EH (cell line): Measurements from ENCODE around the gene BABAM2.
"Not testable (repeated sequence)": the region's sequence is repeated elsewhere in the genome, so short reads cannot be mapped to it uniquely, and the experiment has no call there.

Experiments
- DNase-seq: peaks from one replicate; pipeline ENCODE4 v3.0.0-alpha.2; 2015; ENCODE audit warnings: low read depth

BABAM2 gene

DNA sequence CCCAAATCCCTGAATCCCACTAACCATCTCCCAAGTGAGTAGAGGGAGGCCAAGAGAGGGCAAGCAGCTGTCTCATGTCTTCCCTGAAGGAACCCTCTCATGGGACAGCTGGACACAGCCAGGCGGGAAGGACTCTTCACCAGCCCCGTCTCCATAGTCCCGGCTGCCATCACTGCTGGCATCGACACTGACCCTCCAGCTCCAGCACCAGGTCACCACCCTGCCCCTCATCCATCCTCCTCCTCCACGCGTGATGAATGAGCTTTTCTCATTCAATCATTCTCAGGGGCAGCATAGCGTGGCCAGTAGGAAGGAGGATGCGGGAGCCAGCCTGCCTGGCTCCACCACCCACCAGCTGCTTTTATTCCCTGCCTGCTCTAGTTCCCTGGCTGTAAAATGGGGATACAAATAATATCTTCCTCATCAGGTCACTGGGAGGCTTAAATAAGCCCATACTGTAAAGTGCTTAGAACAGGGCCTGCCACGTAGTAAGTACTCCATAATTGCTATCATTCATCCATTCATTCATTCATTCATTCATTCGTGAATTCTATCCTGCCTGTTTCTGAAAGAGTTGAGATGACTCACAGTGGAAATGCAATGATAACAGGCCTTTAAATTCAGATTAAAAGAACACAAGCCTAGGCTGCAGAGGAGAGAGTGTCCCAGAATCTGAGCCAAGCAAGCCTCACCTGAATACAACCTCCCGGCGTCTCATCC, 471.6 kb downstream of the BABAM2 start:
- DNase-seq: no peak

- DNase-seq: no peak
Observed at GRCh38 chr2:28362991-28363521, 472.5 kb downstream of the BABAM2 start.

- no peak for DNase-seq
Observed at GRCh38 chr2:28363686-28364280, 473.3 kb downstream of the BABAM2 start.

GRCh38 chr2:28364610-28365009, 474.1 kb downstream of the BABAM2 start:
- DNase-seq: peak; percentile 71

DNA sequence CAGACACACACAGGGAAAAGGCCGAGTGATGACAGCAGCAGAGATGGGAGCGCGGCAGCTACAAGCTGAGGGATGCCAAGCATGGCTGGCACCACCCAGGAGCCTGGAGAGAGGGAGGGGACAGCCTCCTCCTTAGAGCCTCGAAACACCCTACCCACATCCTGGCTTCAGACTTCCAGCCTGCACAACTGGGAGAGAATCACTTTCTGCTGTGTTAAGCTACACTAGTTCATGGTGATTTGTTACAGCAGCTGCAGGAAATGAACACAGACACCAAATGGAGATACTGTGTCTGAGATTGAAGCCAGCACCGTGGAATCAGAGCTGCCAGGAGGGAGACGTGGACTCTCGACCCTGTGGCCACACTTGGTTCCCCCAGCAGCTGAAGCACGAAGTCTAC, 474.6 kb downstream of the BABAM2 start:
- DNase-seq: peak; percentile 12

DNA sequence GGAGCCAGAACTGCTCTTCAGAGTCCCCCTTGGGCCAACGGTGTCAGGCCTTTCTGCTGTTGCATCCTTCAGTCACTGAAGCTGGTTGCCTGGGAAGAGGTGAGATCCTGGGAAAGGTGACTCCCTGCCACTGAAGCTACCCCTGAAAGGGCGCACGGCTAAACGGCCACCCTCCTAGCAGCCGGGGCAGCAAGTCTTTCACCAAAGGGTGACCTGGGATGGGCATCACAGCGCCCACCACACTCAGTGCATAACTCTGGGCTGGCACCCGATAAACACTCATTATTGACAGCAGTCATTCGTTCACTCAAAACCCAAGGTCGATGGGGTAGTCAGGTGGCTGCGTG, 475.6 kb downstream of the BABAM2 start:
- no peak for DNase-seq

DNA sequence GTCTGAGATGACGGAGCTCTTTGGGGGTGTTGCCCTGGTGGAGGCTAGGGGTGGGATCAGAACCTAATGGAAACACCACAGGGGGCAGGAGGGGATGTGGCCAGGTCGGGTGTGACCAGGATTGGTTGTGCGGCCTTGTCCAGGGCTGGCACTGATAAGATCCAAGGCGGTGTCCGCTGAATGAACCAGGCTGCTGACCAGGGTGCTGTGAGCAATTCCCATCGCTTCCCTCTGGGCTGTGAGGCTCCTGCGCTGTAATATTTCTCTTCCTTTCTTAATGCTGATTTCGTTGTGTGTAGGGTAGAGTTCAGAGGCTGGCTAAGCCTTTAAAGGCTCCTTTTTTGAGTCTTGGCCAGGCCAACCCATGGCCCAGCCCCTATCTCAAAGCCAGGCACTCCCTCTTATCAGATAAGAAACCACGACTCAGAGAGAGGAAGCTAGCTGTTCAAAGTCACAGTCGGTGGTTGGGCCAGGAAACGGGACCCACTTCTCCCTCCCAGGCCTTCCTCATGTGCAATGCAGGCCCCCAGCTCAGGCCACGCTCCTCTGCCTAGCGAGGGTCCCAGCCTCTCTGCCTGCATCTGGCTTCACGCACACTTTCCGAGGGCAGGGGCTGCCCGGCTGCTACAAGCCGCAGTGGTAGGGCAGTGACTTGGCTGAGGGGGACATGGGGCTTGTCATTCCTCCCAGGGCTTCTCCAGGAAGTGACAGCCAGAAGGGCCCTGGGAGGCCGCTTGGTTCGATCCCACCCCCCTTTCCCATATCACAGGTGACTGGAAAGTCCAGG, 476.2 kb downstream of the BABAM2 start:
- DNase-seq: peak; percentile 55

DNA sequence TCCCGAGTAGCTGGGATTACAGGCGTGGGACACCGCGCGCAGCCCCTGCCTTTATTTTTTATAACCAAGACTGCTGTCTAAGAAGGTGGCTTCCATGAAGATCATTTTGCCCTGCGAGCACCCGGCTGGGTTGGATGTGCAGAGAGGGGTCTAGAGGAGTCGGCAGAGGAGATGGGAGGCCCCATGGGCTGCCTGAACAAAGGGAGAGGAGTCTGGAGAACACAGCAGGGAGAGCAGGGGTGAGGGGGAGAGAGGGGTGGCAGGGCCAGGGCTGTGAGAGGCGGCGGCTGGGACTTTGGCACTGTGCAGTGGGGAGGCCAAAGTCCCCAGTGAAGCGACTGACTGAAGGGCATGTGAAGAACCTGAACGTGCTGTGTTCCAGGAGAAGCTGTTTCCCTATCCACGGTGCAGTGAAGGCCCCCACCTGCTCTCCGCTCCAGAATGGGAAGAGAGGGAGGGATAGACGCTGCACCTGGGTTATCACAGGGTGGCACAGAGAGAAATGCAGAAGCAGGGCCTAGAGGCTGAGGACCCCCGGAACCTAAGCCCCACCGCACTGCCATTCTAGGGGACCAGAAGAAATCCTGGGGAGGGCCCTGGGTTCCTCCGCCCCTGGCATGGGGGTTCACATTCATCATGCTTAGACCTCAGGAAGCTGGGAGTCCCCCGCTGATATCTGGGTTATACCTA, 477.3 kb downstream of the BABAM2 start:
- DNase-seq: no peak

DNA sequence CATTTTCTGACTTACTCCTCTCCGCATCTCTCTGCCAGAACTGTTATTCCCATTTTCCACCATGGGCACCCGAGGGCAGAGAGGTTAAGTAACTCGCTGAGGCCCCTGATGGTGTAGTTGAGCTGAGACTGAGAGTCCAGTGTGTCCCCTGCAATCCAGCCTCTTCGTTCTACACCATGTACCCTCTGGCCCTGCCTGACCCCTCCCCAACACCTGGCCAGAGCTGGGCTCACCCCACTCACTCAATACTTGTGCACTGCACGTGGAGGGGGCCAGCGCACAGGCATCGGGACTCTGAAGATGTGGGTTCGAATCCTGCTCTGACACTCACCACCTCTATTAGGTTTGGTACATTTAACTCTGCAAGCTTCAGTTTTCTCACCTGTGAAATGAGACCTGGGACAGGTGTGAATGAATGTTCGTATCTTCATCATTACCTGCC, 477.8 kb downstream of the BABAM2 start:
- DNase-seq: no peak

DNA sequence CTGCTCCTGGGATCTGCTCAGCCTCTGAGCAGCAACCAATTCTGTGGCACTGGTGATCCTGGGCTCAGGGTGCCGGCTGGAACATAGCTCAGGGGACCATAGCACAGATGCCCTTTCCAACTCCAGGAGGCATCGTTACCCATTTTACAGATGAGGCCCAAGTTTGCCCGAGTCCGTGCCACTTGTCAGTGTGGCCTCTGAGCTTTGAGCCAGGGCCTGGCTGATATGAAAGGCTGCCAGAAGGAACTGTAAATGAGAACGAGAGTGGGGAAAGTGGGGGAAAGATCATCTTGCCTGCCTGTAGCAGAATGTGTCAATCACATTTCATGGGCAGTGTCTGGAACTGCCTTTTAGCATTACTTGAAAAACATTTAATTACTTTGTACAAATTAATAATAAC, 478.8 kb downstream of the BABAM2 start:
- DNase-seq: no peak

DNA sequence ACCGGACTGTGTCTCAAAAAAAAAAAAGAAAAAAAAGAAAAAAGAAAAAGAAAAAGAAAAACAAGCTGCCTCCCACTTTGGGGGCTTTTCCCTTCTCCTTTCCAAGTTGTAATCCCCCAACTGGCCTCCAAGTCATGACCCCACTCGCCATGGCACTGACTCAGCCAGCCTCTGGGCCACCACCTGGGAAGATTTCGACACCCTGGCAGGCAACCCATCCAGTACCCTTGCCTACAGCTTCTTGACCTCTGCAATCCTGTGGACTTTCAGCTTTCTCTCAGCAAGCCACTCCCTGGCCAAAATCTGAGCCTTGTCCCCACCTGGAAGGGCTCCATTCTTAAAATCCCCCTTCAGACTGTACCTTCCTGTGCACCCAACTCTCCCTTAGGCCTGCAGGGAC, 479.8 kb downstream of the BABAM2 start:
- DNase-seq: no peak

DNA sequence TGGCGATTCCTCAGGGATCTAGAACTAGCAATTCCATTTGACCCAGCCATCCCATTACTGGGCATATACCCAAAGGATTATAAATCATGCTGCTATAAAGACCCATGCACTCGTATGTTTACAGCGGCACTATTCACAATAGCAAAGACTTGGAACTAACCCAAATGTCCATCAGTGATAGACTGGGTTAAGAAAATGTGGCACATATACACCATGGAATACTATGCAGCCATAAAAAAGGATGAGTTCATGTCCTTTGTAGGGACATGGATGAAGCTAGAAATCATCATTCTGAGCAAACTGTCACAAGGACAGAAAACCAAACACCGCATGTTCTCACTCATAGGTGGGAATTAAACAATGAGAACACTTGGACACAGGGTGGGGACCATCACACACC, 481.2 kb downstream of the BABAM2 start:
- not testable (repeated sequence) for DNase-seq

- no peak for DNase-seq
Observed at GRCh38 chr2:28373854-28374253, 483.3 kb downstream of the BABAM2 start.

GRCh38 chr2:28374331-28374730, 483.8 kb downstream of the BABAM2 start:
- DNase-seq: no peak

- no peak for DNase-seq
Observed at GRCh38 chr2:28375236-28375635, 484.7 kb downstream of the BABAM2 start.

DNA sequence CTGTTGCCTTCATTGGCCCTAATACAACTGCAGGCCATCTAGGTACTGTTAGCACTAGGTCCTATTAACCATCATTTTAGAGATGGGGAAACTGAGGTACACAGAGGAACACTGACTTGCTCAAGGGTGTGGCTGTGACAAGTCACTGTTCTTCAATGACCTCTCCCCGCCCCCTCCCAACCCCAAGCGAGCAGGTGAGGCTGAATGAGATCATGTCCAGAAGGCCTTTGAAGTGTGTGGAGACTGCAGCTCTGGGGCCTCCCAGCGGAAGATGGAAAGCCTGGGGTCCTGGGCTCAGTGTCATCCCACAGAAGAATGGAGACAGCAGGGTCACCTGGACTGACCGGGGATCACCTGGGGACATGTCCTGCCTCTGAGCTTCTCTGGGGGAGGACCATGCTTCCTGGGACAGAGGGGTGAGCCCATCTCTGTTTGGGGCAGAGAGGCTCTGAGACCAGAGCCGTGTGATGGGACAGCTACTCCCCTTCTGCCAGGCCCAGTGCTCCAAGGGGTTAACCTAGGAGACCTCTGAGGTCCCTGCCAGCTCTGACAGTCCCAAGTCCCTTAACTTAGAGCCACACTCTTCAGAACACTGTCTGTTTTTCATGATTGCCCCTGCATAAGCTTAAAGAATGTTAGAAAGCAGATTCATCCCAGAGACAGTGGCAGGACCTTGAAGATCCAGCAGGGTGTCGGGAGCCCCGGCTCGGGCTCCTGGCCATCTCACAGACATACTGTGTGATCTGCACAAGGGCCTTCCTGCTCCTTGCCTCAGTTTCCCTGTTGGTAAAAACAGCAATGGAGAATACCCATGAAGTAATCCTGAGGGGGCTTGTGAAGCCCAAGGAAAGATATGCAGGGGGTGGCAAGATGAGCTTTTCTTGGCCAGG, 485.5 kb downstream of the BABAM2 start:
- no peak for DNase-seq

- no peak for DNase-seq
Observed at GRCh38 chr2:28377195-28377816, 486.8 kb downstream of the BABAM2 start.

DNA sequence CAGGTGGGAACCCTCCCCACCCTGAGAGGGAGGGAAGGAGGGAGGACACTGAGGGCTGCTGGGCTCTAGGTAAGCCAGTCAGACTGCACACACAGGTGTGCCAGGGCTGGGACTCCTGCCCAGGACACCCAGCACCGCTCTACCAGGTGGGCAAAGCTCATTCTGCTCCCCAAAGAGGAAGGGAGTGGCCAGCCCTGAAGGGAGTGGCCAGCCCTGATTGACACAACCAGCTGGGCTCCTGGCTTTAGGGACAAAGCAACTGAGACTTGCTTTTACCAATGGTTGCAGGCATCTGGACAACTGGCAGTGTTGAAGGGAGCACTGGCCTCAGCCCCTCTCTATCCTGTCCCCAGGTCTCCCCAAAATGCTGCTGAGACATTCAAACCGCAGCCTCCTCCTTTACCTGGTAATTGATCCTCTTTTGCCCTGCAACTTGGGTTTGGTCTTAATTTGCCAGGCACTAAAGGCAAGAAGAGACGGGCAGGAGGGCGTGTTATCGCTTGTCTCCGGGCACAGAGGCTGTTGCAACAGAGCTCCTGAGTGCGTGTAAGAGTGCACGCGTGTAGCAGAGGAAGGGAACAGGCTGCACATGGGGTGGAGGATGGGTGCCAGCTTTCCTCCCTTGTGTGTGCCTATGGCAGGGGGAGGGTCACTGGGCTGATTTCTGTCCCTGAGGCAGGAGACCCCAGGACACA, 487.6 kb downstream of the BABAM2 start:
- no peak for DNase-seq

DNA sequence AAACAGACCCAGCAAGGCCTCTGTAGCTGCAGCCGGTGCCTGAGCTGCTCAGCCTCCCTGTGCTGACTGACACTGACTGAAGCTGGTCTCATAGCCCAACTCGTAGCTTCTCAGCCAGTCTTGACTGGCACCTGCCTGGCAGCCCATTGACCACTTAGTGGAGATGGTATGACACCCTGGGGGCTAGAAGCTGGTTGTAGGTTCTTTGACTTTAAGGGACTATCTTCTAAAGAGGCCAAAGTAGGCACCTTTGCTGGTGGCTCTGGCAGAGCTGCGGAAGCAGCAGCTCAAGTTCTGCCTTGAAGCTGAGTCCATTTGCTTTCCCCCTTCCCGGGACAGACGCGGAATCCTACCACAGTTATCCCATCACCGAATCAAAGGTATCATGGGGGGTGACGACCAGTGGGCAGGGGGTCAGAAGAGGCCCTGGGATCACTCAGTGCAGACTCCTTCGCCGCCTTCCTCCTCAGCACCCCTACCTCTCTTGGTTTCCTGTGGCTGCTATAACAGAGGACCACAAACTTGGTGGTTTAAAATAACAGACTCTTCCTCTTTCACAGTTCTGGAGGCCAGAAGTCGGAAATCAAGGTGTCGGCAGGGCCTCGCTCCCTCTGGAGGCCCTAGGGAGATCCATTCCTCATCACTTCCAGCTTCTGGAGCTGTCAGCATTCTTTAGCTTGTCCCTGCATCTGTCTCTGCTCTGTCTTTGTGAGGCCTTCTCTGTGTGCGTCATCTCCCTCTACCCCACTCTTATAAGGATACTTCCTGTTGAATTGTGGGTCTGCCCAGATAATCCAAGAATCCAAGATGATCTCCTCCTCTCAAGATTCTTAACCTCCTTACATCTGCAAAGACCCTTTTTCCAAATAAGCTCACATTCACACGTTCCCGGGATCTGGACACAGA, 488.4 kb downstream of the BABAM2 start:
- DNase-seq: no peak
